GM21529 (cell line): ENCODE measurements around the gene RNASE3.
"Not testable (repeated sequence)": the region's sequence is repeated elsewhere in the genome, so short reads cannot be mapped to it uniquely, and the experiment has no call there.

Experiments
- ATAC-seq: cut with Tn5 transposase; IDR thresholded peaks from one replicate; pipeline ENCODE4 v1.9.1; 2021; ENCODE audit not compliant: unreplicated experiment

The RNASE3 gene

GRCh38 chr14:20910822-20911221 is 19.6 kb downstream of the RNASE3 start:
- ATAC-seq = not testable (repeated sequence)

GRCh38 chr14:20919038-20919756 is 28.0 kb downstream of the RNASE3 start:
- not testable (repeated sequence) for ATAC-seq

DNA sequence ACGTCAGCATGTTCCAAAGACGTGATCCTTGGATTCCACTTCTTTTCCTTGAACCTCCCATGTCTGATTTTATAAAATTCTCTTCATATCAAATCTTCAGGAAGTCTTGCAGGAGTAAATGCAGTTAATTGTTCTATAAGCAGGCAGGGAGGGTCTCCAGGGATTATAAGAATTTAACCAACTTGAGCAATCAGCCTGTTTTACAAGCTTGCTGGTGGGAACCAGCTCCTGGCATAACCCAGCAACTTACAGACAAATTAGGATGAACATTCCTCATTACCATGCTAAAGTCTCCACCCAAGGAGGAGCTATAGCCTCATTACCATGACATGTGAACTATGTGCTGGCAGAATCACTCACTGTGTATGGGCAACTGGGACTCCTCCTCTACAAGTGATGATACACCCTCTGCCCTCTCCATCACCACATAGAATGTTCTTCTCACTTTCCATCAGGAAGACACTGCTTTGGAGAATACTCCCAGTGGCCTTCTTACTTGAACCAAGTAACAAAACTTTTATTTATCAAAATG is 32.6 kb downstream of the RNASE3 start:
- ATAC-seq = not testable (repeated sequence)

- no peak for ATAC-seq
These were observed 43.1 kb downstream of the RNASE3 start for GRCh38 chr14:20934148-20934762.

DNA sequence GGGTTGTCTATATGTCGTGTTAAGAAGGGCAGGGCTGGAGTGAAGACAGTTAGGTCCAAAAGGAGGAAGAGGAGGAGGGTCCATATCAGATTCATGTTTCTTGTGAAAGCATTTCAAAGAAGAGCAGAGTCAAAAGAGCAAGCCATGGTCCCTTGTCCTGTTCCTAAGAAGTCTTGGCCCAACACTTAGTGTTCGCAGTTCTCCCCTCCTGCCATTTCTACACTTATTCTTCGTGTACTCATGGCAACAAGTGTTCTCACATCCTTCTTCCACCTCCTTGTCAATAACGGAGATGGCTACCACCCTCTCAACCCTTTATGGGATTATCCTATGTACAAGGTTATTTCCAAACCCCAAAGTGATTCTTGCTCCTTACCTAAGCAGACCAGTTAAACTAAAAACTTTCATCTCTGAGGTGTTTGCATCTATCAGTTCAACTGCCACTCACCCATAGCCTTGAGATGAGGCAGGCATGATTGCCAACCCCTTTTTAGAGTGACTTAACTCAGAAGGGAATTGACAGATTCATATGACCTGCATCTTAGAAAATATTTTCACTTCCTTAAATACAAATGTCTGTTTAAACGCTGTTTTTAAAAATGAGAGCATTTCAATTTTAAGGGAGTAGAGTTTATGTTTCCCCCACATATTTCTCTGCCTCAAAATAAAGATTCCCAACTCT is 44.3 kb downstream of the RNASE3 start:
- ATAC-seq = no peak
